ENCODE results near the gene SAMM50. TPM values are rescaled to one million over a fixed set of nuclear protein-coding genes. Genes with fewer than 3 reads are reported as not detected.
A peak's percentile ranks its signal among the peaks of the same experiment; 100 is the strongest.

The SAMM50 gene
- total RNA-seq, 6 experiments from 2014 or later, result 17.5 to 39.5 (median 21.0) TPM

GRCh38 chr22:43991316-43992020 lies 36.2 kb downstream of the SAMM50 start:
- intact Hi-C loops (cut with DNase I), result loop anchor here (5.0 to 10.0 kb wide), 3 partner anchors 83 to 636 kb away; no protein-coding TSS in a partner anchor

GRCh38 chr22:43992331-43992821 lies 37.1 kb downstream of the SAMM50 start:
- Histone ChIP-seq H3K9me3 (no peaks in the 10 kb centered on the region), H3K36me3 (peaks cover 0 to 81% (median 28%) of the 10 kb centered on the region in 4 donors), H3K4me1 (peaks cover 0 to 5% (median 2%) of the 10 kb centered on the region in 4 donors), H3K27me3 (no peaks in the 10 kb centered on the region), H3K27ac (no peak overlapping the region), H3K4me3 (no peak overlapping the region)
- ATAC-seq (peak in 1 of 4 donors; percentile 11), DNase-seq (peak in 1 of 3 donors; percentile 40)
- intact Hi-C loops (cut with DNase I), result loop anchor here (5.0 to 10.0 kb wide), 3 partner anchors 82 to 635 kb away; no protein-coding TSS in a partner anchor
- TF ChIP-seq POLR2A (IDR thresholded peaks at IDR 0.05) (no peak), CTCF (IDR thresholded peaks at IDR 0.05) (no peak)
- WGBS (ENCODE audit: insufficient coverage, low coverage, low lambda C conversion rate, missing lambda C conversion rate), result 55% methylated on average over 2 of the region's 16 CpGs

More at GRCh38 chr22:43991316-43992020, 36.2 kb downstream of the SAMM50 start:
- peaks cover 0 to 5% (median 2%) of the 10 kb centered on the region in 4 donors for H3K4me1 ChIP-seq
- ATAC-seq, result no peak
- no peak overlapping the region for H3K4me3 ChIP-seq
- no peaks in the 10 kb centered on the region for H3K27me3 ChIP-seq
- H3K27ac ChIP-seq, result no peak overlapping the region
- peaks cover 0 to 83% (median 28%) of the 10 kb centered on the region in 4 donors for H3K36me3 ChIP-seq
- TF ChIP-seq POLR2A (IDR thresholded peaks at IDR 0.05) (no peak), CTCF (IDR thresholded peaks at IDR 0.05) (no peak)
- WGBS (ENCODE audit: insufficient coverage, low coverage, low lambda C conversion rate, missing lambda C conversion rate), result 88% methylated on average over 6 of the region's 11 CpGs
- H3K9me3 ChIP-seq, result no peaks in the 10 kb centered on the region
- no peak for DNase-seq

DNA sequence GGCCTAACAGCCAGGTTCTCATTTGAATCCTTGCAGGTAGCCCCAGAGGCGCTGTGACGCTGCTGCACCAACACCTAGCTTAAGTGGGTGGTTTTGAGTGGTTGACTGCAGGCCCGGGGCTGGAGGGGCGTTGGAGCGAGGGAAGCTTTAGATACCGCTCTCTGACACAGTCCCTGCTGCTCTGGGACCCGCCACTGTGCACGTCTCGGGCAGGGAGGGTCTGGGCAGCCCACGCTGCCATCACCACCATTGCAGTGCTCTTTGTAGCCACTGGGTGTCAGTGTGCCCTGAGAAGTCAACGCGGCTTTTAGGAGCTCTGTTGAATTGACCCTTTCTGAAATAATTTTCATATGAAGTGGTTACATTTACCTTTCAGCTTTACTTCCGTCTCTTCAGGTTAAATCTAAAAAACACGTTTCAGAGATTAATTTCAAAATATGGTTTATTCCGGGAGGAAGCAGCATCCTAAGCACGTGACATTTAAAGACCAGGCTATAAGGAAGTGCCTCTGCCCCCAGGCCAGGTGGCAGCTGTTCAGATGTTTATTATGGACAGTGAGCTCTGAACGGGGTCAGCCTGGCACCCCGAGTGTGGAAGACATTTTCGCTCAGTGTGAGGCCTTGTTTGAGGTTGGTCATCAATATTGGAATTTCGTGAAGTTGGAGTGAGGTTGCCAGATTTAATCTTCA lies 38.0 kb downstream of the SAMM50 start:
- TF ChIP-seq CTCF (IDR thresholded peaks at IDR 0.05) (peak; percentile 83 to 96 (median 92)), POLR2A (IDR thresholded peaks at IDR 0.05) (no peak)
- intact Hi-C loops (cut with DNase I), result loop anchor here (5.0 to 10.0 kb wide), 3 partner anchors 82 to 634 kb away; no protein-coding TSS in a partner anchor
- peaks cover 0 to 80% (median 26%) of the 10 kb centered on the region in 4 donors for H3K36me3 ChIP-seq

DNA sequence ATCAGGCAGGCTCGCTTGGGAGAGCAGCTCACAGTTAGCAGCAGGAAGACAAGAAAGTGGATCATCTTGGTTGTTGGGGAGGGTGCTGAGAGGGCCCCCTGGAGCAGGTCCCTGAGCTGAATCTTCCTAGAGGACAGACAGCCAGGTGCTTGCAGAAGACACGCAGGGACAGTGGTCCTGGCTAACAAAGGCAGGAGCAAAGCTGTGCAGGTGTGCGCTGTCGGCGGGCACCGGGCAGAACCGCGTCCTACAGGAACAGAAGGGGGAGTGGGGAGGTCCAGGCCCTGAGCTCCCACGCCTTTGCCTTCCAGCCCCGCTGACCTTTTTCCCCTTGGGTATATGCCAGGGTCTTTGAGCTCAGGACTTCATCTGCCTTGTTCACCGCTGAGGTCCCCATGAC lies 38.8 kb downstream of the SAMM50 start:
- H3K4me3 ChIP-seq, result no peak overlapping the region
- H3K36me3 ChIP-seq, result peaks cover 0 to 76% (median 27%) of the 10 kb centered on the region in 4 donors
- intact Hi-C loops (cut with DNase I), result loop anchor here (5.0 to 10.0 kb wide), 3 partner anchors 81 to 633 kb away; no protein-coding TSS in a partner anchor
- H3K27me3 ChIP-seq, result no peaks in the 10 kb centered on the region
- DNase-seq (no peak), ATAC-seq (no peak)
- peaks cover 0 to 5% (median 2%) of the 10 kb centered on the region in 4 donors for H3K4me1 ChIP-seq
- no peak overlapping the region for H3K27ac ChIP-seq
- no peak for TF ChIP-seq POLR2A (IDR thresholded peaks at IDR 0.05)
- TF ChIP-seq CTCF (IDR thresholded peaks at IDR 0.05), result no peak
- no peaks in the 10 kb centered on the region for H3K9me3 ChIP-seq
- 69% methylated on average over 2 of the region's 11 CpGs for WGBS (ENCODE audit: insufficient coverage, low coverage, low lambda C conversion rate, missing lambda C conversion rate)

More for the DNA sequence above, 38.0 kb downstream of the SAMM50 start:
- Histone ChIP-seq H3K4me1 (peaks cover 0 to 5% (median 2%) of the 10 kb centered on the region in 4 donors), H3K27ac (no peak overlapping the region), H3K4me3 (no peak overlapping the region), H3K9me3 (no peaks in the 10 kb centered on the region), H3K27me3 (no peaks in the 10 kb centered on the region)
- ATAC-seq (peak; percentile 74 to 86 (median 79)), DNase-seq (peak in 1 of 3 donors; percentile 36)
- WGBS (ENCODE audit: insufficient coverage, low coverage, low lambda C conversion rate, missing lambda C conversion rate), result 36% methylated on average over 10 of the region's 20 CpGs
